ENCODE measurements around the gene KRT86.
"Not testable (repeated sequence)": the region's sequence is repeated elsewhere in the genome, so short reads cannot be mapped to it uniquely, and the experiment has no call there.

KRT86 gene

GRCh38 chr12:52252175-52252615, 22.2 kb upstream of the KRT86 start:
- not testable (repeated sequence) for DNase-seq

- DNase-seq, result no peak
These were observed 21.6 kb upstream of the KRT86 start for GRCh38 chr12:52252728-52253343.

GRCh38 chr12:52253391-52254179, 20.9 kb upstream of the KRT86 start:
- no peak for DNase-seq

GRCh38 chr12:52254180-52254964, 20.1 kb upstream of the KRT86 start:
- no peak for DNase-seq

DNA sequence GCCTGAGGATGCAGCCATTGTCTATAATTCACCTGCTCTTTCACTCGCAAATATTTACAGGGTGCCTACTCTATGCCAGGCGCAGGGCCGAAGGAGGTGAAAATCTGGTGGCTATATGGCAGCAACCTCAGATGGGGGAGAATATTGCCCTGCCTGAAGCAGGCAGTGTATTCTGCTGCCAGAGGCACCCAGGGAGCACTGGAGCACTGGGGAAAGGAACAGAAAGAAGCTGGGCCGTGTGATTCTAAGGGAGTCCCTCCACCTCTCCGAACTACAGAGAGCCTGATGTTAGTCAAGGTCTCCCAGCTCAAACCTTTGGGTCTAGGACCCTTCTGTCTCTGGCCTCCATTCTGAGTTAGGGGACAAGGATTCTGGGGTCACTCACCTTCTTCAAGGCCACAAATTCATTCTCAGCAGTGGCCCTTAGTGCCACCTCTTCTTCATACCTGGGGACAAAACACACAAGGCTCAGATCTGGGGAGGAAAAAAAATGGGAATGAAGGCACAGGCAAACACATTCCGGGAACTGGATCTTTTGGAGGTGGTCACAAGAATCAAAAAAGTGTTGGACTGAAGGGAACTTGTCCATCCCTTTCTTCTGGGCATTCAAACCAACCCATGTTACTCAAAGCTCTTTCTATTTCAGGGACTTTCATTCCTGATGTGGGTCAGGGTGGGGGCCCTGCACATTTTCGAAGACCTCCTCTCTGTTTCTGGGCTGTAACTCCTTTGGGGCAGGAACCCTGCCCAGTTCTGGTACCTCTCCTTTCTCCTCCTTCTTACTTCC, 19.3 kb upstream of the KRT86 start:
- no peak for DNase-seq

DNA sequence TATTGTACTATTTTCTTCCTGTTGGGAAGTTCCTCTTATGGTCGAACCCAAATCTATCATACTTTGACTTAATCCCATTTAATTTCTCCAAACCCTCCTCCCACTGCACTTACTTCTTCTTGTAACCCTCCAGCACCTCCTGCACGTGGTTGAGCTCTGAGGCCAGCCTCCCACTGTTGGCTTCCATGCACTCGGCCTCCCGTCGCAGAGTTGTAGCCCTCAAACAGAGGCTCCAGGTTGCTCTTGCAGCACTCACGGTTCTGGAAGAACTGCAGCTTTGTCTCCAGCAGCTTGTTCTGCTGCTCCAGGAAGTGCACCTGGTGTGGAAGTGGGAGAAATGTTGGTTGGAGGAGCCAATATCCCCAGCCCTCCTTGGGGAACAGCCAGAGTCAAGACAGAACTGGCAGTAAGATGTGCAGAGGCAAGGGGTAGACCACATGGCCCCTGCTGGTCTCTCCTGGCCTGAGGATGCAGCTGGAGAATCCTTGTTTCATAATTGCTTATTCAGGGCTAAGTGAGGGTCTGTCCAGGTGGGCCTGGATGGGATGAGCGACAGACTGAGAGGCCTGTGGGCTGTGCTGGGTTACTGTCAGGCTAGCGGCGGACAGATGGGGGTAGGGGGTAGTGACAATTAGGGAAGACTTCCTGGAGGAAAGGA, 18.4 kb upstream of the KRT86 start:
- DNase-seq, result no peak

- no peak for DNase-seq
These were observed 17.9 kb upstream of the KRT86 start for GRCh38 chr12:52256584-52256935.

DNA sequence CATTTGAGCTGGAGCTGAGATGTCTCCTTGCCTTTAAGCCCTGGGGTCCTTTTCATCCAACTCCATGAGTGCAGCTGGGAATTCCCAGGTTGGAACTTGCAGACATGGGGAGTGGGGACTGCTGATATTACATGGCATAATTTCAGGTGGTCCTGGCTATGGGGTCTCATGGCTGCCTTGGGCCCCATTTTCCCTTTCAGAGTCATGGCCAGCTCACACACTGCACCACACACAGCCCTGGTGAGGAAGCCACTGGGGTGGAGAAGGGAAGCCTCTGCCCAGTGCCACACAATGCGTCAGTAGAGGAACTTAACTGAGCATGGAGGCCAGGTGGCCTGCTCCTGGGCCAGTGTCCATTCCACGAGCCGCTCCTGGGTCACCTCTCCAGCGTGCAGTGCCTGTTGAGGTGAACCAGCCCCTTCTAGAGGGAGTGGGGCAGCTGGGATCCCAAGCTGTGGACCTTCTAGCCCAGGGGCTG, 17.3 kb upstream of the KRT86 start:
- DNase-seq, result no peak

DNA sequence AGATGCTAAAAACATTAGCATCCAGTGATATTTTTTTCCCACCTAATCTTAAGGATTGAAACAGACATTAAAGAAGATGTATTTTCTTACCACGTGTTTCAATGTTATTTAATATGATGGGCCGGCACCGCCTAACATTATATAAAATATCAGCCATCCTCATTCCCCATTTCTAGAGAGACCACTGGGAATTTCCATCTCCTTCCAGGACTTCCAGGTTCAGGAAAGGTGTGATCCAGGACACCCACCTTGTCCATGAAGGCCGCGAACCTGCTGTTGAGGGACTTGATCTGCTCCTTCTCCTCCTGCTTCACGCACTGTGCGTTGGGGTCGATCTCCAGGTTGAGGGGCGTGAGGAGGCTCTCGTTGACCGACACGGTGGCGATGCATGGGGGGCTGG, 16.5 kb upstream of the KRT86 start:
- not testable (repeated sequence) for DNase-seq

DNA sequence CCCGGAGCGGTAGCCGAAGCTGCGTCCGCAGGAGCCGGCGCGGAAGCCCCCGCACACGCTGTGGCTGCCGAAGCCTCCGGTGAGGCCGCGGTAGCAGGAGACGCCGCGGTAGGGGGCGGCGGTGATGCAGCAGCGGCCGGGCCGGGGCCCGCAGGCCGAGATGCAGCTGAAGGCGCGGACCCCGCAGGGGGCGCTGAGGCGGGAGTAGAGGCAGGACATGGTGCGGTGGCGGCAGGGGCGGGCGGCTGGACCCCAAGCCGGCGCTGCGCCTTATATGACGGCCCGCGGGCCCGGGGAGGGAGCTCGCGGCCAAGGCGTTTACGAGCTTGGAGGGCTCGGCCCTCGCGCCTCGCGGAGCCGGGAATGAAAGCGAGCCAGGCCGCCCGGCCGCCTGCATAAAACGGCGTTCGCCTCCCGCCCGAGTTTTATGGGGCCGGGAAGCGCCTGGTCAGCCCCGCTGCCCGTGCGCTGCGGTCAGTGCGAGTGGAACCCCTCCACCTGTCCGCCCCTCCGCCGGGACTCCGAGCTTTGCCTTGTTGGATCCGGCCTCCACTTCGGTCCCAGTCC, 16.0 kb upstream of the KRT86 start:
- no peak for DNase-seq

DNA sequence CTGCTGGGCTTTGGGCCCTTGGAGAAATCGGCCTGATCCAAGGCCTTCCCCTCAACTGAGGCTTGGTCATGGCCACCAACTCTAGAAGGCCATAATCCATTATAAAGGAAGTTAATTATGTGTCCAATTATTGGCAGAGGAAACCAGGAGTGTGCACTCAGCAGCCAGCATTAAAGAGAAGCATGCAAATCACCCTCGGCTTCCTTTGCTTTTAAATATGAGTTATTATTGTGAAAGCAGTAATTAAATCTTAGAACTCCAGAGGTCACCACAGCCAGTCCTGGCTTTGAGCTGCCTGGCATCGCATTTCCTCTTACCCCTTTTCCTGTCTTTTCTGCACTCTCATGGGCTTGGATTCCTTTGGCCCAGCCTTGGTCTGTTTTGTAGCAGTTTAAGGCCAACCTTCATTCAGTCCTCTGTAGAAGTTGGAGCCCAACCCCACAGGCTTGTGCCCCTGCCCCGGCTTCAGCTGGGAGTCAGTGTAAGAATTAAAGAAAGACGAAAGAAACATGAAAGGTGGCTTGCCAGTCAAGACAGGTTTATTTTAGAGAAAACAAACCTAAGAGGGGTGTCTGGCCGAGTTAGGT, 14.7 kb upstream of the KRT86 start:
- DNase-seq, result no peak

DNA sequence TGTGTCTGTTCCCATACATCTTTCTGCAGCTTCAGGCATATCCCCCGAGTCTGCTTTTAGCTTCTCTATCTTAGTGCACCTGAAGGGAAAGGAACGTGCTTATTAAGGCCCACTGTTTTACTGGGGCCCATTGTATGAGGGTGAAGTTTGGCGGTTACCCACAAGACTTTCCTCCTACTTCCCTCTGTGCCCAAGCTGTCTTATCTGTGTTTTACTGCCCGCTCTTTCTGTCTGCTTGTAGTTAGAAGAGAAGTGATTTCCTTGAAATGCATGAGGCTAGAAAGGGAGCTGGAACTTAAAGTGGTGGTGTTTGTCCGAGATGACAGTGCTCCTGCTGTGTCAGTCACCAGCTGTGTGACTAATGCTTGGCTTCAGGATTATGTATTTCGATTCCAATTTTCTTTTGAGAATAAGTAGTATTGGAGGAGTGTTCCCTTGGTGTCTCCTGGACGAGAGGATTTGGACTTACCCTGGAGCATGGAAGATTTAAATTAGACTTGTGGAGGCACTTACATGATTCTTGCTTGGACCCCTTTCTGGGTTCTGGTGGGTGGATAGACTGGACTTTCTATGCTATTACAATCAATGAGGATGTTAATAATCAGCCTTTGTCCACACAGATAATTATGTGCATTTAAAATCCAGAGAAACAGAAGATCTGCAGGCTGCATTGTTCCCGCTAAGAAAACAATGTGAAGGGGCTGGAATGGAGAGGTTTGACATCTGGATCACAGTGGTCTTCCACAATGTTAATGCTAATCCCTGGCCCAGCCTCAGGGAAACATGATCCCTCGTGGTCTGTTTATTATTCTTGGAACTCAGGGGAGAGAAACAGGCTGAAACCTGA, 13.9 kb upstream of the KRT86 start:
- DNase-seq, result peak; percentile 54

- DNase-seq, result no peak
These were observed 13.3 kb upstream of the KRT86 start for GRCh38 chr12:52261208-52261484.

DNA sequence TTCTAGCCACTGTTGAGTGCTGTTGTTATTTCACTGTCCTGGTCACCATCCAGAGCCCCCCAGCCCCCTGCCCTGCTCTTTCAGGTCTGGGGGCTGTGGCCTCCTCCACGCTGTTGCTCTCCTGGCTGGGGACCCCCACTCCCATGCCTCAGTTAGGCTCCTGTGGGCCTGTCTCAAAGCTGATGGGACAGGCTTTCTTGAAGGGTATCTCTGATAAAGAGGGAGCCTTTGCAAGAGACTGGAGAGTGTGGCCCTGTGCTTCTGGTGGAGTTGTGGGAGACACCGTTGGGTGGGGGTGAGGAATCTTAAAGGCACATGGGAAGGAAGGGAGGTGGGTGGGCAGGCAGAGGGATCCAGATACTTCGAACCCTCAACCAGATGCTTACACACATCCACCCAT, 12.2 kb upstream of the KRT86 start:
- DNase-seq, result no peak

DNA sequence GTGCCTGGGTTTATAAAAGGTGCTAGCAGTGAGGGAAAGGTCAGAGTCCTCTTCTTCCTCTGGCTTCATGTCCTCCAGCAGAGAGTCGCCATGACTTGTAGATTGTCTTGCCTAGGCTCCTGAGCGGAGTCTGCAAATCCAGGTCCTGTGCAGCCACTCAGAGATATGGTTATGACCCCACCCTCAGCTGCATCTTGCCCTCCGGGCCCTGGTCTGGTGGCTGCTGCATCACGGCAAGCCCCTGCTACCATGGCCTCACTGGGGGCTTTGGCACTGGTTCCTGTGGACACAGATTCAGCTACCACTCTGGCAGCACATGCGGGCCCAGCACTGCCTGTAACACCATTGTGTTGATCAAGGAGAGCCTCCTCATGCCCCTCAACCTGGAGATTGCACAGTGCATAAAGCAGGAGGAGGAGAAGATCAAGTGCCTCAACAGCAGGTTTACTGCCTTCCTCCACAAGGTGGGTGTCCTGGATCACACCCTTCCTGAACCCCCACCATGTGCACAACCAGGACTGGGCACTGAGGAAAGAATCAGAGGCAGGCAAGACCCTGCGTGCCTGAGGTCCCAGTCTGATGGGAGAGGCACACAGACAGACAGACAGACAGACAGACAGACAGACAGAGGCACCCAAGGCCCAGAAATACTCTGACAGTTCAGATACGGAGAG, 10.5 kb upstream of the KRT86 start:
- DNase-seq, result no peak

DNA sequence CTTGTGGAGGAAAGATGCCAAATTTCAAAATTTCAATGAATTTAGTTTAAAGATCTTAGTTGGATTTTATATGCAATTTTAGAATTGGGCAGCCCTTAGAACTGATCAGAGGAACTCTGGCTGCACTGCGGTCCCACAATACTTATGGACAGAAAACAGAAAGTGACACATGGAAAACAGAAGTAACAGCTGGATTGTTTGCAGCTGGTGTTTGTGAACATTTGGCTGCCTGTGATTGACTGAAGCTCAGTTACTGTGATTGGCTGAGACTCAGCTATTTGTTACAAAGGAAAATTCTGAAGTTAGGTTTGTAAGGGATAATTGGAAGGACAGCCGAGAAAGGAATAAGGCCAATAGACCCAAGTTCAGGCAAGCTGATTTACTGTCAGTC, 10.0 kb upstream of the KRT86 start:
- no peak for DNase-seq

DNA sequence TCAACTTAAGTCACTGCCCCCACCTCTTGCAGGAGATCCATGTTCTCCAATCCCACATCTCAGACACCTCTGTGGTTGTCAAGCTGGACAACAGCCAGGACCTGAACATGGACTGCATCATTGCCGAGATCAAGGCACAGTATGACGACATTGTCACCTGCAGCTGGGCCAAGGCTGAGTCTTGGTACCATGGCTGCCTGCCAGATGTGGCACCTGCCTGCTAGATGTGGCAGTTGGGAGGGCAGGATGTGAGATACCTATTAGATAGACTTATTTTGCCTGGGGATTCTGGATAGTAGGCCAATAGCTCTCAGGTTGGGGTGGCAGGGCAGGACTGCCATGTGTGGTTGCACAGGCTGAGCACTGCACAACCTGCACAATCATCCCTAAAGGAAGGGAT, 7.9 kb upstream of the KRT86 start:
- DNase-seq, result no peak

DNA sequence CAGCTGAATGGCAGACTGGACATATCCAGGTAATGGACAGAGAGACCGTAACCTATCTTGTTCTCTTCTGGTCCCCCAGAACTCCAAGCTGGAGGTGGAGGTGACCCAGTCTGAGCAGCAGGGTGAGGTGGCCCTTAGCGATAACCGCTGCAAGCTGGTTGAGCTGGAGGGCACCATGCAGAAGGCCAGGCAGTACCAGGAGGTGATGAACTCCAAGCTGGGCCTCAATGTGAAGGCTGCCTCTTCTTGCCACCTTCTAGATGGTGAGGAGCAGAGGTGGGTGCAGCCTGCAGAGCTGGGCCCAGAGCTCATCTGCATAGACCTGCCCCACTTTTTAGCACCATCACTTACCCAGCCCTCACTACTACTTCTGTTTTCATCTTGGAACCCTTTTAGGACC, 7.2 kb upstream of the KRT86 start:
- DNase-seq, result no peak

GRCh38 chr12:52267699-52268098, 6.7 kb upstream of the KRT86 start:
- no peak for DNase-seq

DNA sequence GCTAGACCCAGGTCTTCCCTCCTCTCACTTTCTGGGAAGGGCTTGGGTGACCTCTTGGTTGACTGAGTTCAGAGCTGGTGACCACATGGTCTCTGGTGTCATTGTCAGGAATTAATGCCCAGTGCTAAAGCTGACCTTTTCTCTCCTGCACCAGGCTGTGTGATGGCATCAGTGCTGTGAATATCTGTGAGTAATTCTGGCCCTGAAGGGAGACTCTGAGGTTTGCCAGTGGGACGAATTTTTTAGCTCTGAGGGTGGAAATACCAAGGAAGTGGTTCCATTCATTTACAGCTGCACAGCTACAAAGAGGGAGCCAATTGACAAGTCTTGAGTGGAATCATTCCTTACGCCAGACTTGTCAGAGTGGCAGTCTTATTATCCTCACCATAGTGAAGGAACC, 6.2 kb upstream of the KRT86 start:
- DNase-seq, result no peak
